ENCODE results near the gene LRRC8C.

The LRRC8C gene

GRCh38 chr1:89763649-89763986, 130.7 kb downstream of the LRRC8C start:
- DNase-seq (ENCODE audit: low spot score): no peak

DNA sequence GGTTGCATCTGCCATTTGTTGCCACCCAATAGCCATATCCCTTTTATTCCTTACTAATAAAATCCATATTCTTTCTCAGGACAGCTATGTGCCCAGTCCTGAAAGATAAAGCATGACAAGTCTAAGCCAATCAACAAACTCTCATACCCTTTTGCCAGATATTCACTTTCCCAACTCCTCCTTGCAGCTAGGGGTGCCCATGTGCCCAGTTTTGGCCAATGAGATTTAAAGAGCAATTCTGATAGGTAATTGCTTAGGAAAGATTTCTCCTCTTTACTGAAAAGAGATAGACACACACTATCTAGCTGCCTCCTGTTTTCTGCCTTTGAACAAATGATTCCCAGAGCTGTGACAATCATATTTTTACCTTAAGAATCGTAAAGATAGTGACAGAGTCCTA, 132.9 kb downstream of the LRRC8C start:
- no peak for DNase-seq (ENCODE audit: low spot score)

DNA sequence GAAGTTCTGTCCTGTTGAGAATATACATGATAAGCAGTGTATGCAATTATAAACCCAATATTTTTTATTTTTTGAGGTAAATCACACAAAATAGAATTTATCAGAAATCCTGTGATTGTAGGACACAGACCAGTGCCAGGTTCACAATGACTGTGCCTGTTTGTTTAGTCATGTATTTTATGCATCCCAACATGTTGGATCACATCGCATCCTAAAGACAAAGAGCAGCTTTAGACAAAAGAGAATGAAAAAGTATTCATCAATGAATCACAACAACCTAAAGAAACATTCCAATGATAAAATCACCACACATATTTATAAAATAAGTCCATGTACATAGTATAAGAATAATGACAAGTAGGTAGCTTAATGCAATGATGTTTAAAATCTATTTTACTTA, 134.7 kb downstream of the LRRC8C start:
- DNase-seq (ENCODE audit: low spot score): no peak

All from pons (tissue), 1 donor.